ENCODE results near the gene IL22RA1.

DNA sequence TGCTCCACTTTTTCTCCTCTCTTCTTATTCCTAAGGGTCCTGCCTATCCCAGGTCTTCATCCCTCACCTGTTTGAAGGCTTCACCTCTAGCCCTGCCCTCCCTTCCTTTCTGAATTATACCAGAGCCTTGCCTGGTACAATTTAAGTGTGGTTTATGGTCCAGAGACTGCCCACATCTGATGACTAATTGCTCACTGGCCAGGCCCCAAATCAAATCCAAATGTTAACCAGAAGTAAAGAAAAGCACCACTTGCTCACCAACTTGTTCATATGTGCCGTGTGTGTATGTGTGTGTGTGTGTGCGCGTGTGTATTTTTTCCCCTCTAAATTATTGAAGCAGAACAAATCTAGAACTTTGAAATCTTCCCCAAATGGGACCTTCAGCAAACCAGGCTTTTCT is 57.4 kb downstream of the IL22RA1 start:
- TF ChIP-seq, protein P1, sequence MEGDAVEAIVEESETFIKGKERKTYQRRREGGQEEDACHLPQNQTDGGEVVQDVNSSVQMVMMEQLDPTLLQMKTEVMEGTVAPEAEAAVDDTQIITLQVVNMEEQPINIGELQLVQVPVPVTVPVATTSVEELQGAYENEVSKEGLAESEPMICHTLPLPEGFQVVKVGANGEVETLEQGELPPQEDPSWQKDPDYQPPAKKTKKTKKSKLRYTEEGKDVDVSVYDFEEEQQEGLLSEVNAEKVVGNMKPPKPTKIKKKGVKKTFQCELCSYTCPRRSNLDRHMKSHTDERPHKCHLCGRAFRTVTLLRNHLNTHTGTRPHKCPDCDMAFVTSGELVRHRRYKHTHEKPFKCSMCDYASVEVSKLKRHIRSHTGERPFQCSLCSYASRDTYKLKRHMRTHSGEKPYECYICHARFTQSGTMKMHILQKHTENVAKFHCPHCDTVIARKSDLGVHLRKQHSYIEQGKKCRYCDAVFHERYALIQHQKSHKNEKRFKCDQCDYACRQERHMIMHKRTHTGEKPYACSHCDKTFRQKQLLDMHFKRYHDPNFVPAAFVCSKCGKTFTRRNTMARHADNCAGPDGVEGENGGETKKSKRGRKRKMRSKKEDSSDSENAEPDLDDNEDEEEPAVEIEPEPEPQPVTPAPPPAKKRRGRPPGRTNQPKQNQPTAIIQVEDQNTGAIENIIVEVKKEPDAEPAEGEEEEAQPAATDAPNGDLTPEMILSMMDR (IDR thresholded peaks at IDR 0.05) = no peak
- no peak for TF ChIP-seq EZH2 (IDR thresholded peaks at IDR 0.05)
- no peak for TF ChIP-seq EZH2phosphoT487 (IDR thresholded peaks at IDR 0.05)
